Stimulated activated CD4-positive, alpha-beta T cell treated with anti-CD3 and anti-CD28 coated beads, Interleukin-1b, Interleukin-23, amount 100 ng/mL, for 4 hours (primary cell): ENCODE measurements around the gene NMNAT2.

Experiments
- DNase-seq, 2 donors: peaks; one replicate each; pipeline ENCODE4 v3.0.0-alpha.2; 2020; ENCODE audit warnings: low read depth in 2 of 2

The NMNAT2 gene

GRCh38 chr1:183212870-183213269, 205.3 kb downstream of the NMNAT2 start:
- DNase-seq = no peak

GRCh38 chr1:183210681-183211080, 207.5 kb downstream of the NMNAT2 start:
- DNase-seq = no peak

- no peak for DNase-seq
These were observed 208.5 kb downstream of the NMNAT2 start for GRCh38 chr1:183209533-183210158.

GRCh38 chr1:183206538-183207122, 211.6 kb downstream of the NMNAT2 start:
- DNase-seq = no peak

- no peak for DNase-seq
These were observed 212.9 kb downstream of the NMNAT2 start for GRCh38 chr1:183205196-183205781.

- DNase-seq = no peak
These were observed 215.1 kb downstream of the NMNAT2 start for GRCh38 chr1:183203094-183203493.

- DNase-seq = no peak
These were observed 217.7 kb downstream of the NMNAT2 start for GRCh38 chr1:183200451-183200850.

GRCh38 chr1:183199304-183199703, 218.9 kb downstream of the NMNAT2 start:
- DNase-seq = no peak

GRCh38 chr1:183198463-183198862, 219.7 kb downstream of the NMNAT2 start:
- no peak for DNase-seq
